B cell (primary cell): ENCODE data around the gene QKI.

Experiments
- CTCF ChIP-seq: fragments of 200-600 bp; IDR thresholded peaks from one replicate; pipeline ENCODE4 v1.8.0; 2022; ENCODE audit warnings: antibody characterized with exemption, mild to moderate bottlenecking
- EZH2 ChIP-seq: IDR thresholded peaks from 2 replicates; pipeline ENCODE4 v1.6.1; 2012; ENCODE audit warnings: borderline replicate concordance, low read depth, mild to moderate bottlenecking, moderate library complexity, low read length; ENCODE audit not compliant: insufficient read depth, poor library complexity, severe bottlenecking

GRCh38 chr6:163571730-163572129 is 157.2 kb downstream of the QKI start:
- TF ChIP-seq EZH2 (no peak), CTCF (no peak)
